ENCODE data around the gene SLC16A3. TPM values are rescaled to one million over a fixed set of nuclear protein-coding genes. Genes with fewer than 3 reads are reported as not detected.

Gene SLC16A3
- total RNA-seq, 1 donor from 2014 or later = 142 TPM

DNA sequence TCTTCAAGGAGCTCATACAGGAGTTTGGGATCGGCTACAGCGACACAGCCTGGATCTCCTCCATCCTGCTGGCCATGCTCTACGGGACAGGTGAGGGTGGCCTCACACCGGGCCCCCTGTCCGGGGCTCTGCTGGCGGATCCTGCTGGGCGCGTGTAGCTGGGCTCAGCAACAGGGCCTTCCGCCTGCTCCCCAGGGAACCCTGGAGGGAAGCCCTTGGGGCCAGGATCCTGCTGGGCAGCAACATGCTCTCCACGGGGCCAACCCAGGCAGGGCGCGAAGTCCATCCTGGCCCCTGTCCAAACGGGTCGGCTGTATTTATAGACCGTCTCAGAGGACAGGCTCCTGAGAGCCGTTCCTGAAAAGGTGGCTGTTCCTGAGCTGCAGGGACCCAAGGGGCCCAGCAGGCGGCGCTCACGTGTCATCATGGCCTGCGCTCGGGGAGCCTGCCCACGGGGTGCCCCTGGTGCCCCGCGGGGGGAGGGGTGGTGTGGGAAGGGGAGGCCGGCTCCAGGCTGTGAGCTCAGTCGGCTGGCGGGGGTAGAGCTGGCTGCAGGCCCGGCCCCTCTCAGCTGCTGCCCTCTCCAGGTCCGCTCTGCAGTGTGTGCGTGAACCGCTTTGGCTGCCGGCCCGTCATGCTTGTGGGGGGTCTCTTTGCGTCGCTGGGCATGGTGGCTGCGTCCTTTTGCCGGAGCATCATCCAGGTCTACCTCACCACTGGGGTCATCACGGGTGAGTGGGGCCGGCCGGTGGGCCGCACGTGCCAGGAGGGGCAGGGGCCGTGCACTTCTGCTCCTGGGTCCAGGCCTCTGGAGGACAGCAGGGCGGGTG lies 7.5 kb downstream of the SLC16A3 start:
- peak; percentile 93 for DNase-seq

DNA sequence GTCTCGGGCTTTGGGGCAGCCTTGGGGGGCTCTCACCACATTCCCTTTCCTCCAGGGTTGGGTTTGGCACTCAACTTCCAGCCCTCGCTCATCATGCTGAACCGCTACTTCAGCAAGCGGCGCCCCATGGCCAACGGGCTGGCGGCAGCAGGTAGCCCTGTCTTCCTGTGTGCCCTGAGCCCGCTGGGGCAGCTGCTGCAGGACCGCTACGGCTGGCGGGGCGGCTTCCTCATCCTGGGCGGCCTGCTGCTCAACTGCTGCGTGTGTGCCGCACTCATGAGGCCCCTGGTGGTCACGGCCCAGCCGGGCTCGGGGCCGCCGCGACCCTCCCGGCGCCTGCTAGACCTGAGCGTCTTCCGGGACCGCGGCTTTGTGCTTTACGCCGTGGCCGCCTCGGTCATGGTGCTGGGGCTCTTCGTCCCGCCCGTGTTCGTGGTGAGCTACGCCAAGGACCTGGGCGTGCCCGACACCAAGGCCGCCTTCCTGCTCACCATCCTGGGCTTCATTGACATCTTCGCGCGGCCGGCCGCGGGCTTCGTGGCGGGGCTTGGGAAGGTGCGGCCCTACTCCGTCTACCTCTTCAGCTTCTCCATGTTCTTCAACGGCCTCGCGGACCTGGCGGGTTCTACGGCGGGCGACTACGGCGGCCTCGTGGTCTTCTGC lies 8.4 kb downstream of the SLC16A3 start:
- no peak for DNase-seq

DNA sequence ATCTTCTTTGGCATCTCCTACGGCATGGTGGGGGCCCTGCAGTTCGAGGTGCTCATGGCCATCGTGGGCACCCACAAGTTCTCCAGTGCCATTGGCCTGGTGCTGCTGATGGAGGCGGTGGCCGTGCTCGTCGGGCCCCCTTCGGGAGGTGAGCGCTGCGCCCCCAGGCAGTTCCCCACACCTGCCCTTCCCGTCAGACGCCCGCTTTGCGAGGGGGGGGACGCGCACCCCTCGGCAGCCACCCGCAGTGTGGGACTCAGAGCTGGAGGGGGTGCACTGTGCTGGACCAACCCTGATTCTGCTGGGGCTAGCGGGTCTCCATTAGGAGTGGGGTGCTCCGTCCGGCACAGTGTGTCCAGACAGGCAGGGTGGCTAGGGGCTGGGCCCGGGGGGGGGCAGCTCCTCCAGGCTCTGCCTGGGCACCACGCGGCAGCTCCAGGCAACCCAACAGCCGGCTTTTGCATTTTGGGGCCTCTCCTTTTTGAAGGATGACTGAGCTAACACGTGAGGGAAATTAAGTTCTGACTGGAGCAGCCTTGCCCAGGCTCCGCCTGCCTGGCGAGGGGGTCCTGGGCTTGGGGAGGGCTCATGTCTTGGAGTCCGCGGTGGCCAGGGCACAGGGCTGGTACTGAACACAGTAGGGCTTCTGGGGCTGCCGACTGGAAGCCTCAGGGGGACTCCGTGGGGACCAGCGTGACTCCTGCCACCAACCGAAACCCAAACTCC lies 9.1 kb downstream of the SLC16A3 start:
- no peak for DNase-seq

DNA sequence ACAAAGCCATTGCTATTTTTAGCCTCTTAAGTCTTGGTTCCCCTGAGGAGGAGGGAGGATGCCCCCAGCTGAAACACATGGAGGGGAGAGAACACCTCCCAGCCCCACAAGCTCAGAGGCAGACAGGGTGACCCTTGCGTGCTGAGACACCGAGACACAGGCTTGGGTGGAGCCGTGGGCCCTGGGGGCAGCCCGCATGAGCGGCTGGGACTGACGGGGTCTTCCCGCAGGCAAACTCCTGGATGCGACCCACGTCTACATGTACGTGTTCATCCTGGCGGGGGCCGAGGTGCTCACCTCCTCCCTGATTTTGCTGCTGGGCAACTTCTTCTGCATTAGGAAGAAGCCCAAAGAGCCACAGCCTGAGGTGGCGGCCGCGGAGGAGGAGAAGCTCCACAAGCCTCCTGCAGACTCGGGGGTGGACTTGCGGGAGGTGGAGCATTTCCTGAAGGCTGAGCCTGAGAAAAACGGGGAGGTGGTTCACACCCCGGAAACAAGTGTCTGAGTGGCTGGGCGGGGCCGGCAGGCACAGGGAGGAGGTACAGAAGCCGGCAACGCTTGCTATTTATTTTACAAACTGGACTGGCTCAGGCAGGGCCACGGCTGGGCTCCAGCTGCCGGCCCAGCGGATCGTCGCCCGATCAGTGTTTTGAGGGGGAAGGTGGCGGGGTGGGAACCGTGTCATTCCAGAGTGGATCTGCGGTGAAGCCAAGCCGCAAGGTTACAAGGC lies 9.8 kb downstream of the SLC16A3 start:
- DNase-seq = peak; percentile 81

DNA sequence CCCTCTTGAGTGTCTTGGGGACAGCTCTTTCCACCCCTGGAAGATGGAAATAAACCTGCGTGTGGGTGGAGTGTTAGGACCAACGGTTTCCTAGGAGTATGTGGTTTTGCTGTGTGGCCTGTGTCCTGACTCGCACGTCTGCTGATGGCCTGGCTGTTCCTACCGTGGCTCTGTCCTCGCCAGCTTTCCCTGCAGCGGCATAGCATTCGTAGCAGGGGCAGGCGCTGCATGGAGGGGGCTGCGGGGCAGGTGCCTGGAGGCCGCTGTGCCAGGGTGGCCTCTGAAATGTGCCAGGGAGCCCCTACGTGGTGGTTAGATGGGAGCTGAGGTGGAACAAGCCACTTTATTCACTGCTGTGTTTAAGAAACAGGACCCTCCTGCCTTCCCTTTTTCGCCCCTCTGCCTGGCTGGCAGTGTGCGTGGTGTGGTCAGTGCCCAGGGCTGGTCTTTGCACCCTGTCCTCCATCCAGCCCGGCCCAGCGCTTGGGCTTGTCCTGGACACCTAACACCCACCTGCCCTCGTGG lies 10.6 kb downstream of the SLC16A3 start:
- DNase-seq = no peak

DNA sequence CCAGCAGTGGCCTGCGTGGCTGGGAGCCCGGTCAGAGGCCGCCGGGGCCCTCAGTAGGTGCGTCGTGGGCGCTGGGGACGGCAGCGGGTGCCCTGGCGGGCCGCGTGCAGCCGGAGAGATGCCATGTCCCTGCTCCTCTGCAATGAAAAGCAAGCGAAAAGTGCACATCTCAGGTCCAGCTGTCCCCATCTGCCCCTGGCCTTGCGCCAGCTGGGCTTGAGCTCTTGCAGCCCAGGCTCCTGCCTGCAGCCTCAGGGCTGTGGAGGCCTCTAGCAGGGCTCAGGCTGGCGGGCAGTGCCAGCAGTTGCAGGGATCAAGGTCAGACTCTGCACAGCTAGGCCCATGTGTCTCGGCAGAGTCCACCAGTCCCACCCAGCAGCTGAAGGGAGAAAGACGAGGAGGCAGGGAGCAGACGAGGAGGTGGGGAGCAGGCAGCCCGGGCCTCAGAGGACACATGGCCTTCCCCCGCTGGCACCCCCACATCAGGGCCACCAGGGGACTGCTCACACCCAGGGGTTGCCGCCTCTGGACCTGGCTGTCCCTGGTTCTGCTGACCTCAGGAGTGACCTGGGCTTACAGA lies 11.2 kb downstream of the SLC16A3 start:
- peak; percentile 82 for DNase-seq

DNA sequence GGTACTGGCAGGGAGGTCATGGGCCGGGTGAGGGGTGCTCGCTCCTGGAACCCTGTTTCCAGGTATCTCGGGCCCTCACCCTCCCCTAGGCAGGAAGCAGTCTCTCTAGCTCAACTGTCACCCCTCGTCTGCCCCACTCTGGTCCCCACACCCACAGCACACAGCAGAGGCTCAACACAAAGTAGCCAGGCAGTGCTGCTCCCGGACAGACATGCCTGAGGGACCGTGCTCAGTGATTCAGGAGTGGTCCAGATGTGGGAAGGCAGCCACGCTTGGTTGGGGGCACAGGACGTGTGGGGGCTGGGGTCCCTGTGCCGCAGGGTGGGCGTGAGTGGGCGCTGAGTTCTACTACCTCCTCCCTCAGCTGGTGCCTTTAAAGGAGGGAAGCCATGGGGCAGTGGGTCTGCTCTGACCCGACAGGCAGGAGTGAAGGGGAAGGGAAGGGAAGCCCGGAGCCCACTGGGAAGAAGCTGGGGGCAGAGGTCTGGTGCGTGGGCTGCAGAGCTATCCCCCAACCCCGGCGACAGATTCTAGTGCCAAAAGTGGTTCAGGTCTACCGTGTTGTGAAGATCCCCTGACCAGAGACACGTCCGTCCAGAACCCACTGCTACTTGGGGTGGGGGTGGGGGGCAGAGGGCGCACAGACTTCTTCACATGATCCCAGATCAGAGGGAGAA lies 11.8 kb downstream of the SLC16A3 start:
- no peak for DNase-seq

DNA sequence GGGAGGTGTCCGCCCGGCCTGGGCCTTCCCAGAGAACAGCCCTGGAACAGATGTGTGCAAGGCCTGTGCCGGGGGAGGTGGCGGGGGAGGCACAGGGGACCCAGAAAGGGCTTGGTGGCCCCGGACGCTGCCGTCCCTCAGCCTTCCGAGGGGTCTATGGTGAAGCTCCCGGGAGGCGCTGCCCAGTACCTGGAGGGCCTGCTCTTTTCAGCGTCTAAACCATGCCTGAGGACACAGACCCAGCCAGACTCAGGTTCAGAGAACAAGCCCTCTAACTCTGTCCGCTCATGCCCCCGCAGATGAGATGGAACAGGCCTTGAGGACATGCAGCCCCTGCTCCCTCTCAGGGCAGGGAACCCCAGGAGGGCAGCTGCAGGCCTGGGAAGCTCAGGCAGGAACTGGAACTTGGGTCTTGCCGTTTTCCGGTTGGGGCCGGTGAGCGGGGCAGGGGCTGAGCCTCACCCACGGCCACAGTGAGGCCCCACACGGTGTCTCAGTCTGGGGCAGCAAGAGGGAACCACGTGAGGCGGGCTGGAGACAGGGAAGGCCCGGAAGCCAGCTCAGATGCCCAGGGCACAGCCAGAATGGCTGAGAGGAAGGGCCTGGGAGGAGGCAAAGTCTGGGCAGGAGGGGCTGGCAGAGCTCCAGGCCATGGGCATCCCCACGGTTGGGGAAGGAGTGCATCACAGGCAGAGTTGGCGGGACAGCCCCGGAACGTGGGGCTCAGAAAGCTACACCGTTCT lies 12.5 kb downstream of the SLC16A3 start:
- DNase-seq = peak; percentile 66

DNA sequence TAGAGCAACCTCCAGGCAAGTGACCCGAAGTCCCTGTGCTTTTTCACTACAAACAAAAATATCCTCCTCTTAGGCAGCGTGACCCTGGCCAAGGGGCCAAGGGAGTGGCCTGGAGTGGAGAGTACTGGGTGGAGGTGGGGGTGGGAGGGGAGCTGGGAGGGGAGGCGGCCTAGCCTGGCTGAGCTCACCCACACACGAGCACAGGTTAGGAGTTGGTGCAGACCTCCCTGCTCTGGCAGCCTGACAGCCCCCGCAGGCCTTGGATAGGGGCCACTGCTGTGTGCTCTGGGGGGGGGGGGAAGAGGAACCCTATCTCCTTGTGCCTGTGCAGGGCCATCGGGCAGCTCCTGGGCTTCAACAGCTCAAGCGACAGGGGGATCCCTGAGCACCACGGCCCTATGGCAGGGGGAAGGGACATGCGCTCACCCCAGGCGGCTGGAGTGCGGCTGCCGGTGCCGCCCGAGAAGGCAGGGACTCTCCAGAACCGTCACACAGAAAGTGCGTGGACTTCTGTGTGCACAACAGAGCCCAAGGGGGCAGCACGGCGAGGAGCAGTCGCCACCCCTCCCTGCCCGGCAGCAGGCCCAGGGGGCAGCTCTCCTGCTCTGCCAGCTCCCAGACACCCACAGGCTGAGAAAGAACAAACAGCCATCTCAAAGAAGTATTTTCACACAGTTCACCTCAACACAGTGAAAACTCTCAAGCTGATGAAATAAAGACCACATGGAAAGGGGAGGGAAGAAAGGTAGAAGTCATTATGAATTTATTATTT lies 13.3 kb downstream of the SLC16A3 start:
- no peak for DNase-seq

DNA sequence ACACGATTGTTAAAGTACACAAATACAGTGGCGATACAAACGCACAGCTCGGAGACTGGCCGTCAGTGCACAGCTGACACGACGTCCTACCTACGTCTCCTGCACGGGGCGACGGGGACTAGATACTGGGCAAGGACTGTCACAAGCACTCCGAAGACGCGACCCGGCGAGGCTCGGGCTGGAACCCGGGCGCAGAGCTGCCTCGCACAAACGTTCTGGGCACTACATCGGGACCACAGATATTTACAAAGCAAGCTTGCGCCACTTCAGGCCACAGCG lies 13.8 kb downstream of the SLC16A3 start:
- no peak for DNase-seq

DNA sequence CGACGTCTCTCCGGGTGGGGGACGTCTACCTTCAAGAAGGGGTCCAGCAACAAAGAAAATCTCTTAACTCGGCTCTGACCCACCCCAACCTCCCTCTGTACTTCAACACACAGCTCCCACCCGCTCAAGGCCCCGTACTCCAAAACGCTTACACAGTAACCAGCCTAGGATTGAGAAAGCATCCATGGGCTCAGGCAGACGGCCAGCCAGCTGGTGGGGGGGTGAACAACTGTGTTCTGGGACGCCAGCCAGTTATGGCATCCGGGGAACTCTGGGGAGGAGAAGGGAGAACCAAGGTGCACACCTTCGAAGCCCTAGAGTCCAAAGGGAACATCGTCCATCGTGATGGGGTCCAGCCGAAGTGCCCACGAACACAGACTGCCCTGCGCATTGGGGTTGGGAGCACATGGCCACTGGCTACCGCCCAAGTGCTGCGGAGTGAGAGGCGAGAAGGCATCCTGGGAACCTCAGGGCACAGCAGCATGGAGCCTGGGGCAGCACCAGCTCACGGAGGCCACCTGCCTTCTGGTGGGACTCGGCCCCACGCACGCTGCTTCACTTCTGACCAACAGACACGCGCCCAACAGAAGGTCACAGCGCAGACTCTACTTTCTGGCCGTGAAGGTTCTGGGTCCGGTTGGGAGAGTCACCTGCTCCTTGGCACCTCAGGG lies 14.3 kb downstream of the SLC16A3 start:
- peak; percentile 92 for DNase-seq

DNA sequence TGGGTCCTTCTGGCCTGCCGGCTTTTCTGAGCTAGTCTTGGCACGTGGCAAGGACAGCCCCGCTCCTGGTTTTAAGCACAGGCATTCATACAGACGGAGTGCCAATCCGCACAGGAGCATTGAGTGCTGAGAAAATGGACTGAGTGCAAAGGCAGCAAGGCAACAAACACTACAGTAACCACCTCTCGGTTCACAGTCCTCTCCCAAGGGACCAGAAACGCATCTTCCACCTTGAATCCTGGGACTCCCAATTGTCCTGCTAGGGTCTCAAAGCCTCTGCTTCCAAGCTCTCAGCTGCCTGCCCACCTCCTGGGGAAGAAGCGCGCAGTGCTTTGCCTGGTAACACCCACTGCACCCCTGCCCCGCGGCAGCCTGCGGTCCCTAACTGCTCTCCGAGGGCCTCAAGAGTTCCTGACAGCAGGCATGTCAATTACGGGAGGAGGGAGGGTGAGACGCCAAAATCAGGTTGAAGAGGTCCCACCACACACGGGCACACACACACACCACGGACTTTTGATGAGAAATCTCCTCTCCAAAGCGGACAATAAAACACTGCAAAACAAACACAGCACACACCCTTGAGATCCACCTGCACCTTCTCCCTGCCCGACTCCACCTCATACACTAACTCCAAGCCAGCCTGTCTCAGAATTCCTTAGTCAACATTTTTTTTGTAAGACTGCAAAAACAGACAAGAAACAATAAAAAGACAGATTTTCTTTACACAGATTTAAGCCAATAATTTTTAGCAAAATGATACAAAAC lies 15.0 kb downstream of the SLC16A3 start:
- no peak for DNase-seq

DNA sequence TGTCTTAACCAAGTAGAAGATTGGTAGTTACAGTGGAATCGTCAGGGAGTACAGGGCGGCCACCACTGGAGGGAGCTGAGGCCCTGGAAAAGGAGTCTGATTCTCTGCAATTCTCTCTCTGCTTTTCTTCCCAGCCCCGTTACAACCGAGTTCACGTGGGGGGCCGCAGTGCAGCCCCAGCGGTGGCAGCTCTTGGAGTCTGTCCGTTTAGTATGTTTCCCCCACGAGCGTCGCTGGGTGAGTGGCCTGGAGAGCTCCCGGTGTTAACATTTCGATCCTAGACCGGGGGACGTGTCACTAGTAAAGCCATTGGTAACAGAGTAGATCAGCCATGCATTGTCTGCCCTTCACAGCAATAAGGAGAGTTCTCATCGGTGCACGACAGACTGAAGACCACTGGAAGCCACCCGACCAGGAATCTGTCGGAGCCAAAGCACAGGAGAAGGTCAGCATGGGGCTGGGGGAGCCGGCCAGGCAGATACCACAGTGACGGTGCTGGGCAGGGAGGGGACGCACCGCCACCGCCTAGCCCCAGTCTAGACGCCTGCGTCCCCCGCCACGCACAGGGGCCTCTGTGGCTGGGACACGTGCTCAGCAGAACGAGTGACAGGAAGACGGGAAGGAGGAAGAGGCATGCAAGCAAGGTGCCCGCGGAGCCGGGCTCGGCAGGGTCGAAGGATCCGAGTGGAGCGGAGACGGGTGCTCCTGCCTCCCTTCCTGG lies 15.7 kb downstream of the SLC16A3 start:
- no peak for DNase-seq

DNA sequence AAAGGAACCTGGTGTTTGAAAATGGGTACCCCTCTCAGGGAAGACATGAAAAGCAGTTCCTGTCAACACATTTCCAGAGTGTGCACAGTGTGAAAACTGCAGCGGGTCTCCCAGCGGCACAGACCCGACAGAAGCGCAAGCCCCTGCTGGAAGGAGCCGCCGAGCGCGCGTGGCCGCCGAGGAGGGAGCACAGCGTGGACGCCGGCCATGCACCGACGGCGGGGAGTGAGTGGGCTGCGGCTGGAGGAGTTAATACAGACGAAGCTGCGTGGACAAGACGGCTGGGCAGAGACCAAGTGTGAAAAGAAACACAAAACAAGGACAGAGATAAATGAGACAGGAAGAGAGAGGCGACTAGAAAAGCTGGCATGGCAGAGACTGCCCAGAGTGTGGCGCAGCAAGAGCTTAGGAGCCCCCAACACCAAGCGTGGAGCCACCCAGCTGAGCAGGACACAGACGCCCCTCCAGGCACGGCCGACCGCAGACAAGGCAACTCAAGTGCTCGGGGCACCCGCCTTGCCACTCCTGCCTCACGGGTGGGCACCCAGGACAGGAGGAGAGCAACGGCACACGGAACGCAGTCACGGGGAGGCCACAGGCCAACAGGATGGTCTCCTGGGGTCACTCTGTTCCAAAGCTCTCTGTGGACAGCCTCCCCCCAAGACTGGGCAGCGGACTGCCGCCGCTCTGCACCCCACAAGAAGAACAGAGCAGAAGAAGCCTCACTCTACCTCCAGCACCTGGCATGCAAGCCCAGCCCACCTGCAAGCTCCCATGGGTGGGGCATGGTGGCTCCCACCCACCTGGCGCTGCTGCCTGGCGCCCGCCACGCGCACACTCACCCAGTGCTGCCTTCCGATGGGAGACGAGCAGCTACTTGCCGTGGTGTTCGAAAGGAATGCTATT lies 16.5 kb downstream of the SLC16A3 start:
- DNase-seq = no peak

DNA sequence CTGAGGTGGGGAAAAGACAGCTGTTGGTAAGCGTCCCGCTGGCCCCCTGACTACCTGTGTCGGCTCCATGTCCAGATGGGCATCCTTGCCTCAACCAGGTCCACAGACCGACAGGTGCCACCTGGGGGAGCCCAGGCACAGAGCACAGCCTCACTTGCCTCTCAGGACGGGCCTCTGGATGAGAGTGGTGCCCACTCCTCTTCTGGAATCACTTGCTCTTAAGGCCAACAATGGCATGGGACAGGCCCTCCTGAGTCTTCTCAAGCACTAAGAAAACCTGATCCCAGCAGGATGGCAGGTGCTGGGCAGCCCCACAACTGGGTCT lies 17.2 kb downstream of the SLC16A3 start:
- no peak for DNase-seq

DNA sequence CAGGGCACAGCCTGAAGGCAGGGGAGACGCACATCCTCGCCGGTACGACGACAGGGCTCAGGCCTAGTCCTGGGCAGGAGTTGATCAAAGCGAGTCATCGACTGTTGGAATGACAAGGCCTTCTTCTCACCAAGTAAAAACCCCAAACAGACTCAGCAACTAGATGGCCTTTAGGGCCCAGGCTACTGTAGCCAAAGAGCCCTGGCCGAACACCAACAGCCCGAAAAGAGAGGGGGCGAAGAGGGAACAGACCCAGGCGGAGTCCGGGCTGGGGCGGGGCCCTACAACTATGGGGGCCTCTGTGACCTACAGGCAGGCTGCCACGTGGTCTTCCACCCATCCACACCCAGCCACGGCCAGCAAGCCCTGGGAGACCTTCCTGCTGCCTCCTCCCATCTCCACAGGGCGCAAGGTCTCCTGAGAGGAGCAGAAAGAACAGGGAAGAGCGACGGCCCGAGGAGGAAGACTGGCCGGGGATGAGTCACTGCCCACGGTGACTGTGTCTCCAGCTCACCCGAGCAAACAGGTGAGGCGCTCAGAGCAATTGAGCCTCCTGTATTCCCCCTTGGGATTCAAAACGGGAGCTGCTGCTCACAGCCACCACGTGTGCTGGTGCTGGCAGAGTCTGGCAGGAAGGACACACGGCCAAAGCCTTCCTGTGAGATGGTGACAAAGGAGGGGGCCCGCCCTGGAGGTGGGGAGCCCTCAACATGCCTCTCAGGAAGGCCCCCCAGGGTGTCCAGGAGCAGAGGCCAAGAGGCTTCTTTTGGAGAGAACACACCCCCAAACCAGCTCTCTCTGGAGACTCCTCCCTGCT lies 17.7 kb downstream of the SLC16A3 start:
- no peak for DNase-seq
